AG09309 (cell line): ENCODE measurements around the gene JMJD8.

Experiments used
- DNase-seq: peaks from one replicate; pipeline ENCODE4 v3.0.0-alpha.2; 2010; ENCODE audit warnings: low read depth
- H3K4me3 ChIP-seq: 2 replicates; pipeline ENCODE4 v1.5.1; 2011; ENCODE audit warnings: mild to moderate bottlenecking, low read depth, low read length, moderate library complexity; ENCODE audit not compliant: control insufficient read depth
- TF ChIP-seq, protein P1 (sequence below): IDR thresholded peaks from 2 replicates; pipeline ENCODE4 v1.5.1; 2011; ENCODE audit warnings: mild to moderate bottlenecking, low read depth, low read length, inconsistent platforms; ENCODE audit not compliant: insufficient read depth, control insufficient read depth; ENCODE audit errors: missing control alignments

Gene JMJD8

GRCh38 chr16:674214-674881 lies 9.8 kb downstream of the JMJD8 start:
- no peak for DNase-seq
- H3K4me3 ChIP-seq = no peak overlapping the region
- TF ChIP-seq, protein P1, sequence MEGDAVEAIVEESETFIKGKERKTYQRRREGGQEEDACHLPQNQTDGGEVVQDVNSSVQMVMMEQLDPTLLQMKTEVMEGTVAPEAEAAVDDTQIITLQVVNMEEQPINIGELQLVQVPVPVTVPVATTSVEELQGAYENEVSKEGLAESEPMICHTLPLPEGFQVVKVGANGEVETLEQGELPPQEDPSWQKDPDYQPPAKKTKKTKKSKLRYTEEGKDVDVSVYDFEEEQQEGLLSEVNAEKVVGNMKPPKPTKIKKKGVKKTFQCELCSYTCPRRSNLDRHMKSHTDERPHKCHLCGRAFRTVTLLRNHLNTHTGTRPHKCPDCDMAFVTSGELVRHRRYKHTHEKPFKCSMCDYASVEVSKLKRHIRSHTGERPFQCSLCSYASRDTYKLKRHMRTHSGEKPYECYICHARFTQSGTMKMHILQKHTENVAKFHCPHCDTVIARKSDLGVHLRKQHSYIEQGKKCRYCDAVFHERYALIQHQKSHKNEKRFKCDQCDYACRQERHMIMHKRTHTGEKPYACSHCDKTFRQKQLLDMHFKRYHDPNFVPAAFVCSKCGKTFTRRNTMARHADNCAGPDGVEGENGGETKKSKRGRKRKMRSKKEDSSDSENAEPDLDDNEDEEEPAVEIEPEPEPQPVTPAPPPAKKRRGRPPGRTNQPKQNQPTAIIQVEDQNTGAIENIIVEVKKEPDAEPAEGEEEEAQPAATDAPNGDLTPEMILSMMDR = no peak

- no peak overlapping the region for H3K4me3 ChIP-seq
- DNase-seq = no peak
- TF ChIP-seq, protein P1 = no peak
Measured at GRCh38 chr16:673399-673991, 10.6 kb downstream of the JMJD8 start.

- TF ChIP-seq, protein P1 = no peak
- no peak overlapping the region for H3K4me3 ChIP-seq
- no peak for DNase-seq
Measured at GRCh38 chr16:672851-673250, 11.3 kb downstream of the JMJD8 start.

DNA sequence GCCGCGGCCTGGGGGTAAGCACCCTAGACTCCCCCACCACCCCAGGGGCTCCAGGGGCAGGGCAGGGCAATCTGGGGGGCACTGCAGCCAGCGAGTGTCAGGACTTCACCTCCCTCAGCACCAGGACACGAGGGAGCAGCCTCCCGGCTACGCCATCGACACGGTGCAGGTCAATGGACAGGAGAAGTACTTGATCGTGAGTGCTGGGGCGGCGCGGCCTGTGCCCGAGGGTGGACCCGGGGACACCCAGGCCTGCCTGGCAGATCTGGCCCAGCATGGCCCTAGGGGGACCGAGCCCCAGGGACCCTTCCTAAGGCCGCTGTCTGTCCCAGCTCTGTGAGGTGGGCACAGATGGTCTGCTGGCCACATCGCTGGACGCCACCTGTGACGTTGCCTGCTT lies 11.8 kb downstream of the JMJD8 start:
- TF ChIP-seq, protein P1 = no peak
- DNase-seq = no peak

GRCh38 chr16:671353-672131 lies 12.6 kb downstream of the JMJD8 start:
- TF ChIP-seq, protein P1 = no peak
- DNase-seq = no peak
- H3K4me3 ChIP-seq = no peak overlapping the region

More for the DNA sequence above, 11.8 kb downstream of the JMJD8 start:
- no peak overlapping the region for H3K4me3 ChIP-seq

DNA sequence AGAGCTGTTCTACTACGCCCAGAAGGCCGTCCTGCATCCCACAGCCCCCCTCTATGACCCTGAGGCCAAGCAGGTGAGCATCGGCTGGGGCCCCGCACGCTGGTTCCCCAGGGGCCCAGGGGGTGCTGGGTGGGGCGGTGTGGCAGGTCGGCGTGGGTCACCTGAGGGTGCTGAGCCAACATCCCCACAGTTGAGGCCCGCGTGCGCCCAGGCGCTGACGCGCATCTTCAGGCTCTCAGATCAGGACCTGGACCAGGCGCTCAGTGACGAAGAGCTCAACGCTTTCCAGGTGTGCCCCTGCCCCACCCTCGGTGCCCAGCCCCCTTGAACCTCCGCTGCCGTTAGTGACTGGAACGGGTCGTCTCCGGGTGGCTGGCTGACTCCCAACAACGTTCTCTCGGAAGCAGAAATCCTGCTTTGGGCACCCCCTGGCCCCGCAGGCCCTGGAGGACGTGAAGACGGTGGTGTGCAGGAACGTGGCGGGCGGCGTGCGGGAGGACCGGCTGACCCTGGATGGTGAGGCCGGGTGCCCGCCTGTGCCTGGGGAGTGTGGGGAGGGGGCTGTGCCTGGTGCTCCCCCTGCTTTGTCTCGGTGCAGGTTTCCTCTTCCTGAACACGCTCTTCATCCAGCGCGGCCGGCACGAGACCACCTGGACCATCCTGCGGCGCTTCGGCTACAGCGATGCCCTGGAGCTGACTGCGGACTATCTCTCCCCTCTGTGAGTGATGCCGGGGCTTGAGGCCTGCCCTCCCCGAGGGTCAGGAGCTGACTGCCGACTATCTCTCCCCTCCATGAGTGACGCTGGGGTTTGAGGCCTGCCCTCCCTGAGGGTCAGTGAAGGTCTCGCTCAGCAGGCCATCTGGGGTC lies 13.4 kb downstream of the JMJD8 start:
- no peak for DNase-seq
- no peak overlapping the region for H3K4me3 ChIP-seq
- TF ChIP-seq, protein P1 = no peak
